Neural cell (in vitro differentiated cells): ENCODE measurements around the gene CXCL14. TPM values are rescaled to one million over a fixed set of nuclear protein-coding genes. Genes with fewer than 3 reads are reported as not detected.

Source experiments
- H2AFZ ChIP-seq: fragments of 200-600, 300-800 bp; sonication (generic), shearing (Covaris generic); 2 replicates; pipeline ENCODE4 v1.6.0; 2014; ENCODE audit warnings: low read depth, mild to moderate bottlenecking, antibody characterized with exemption, low read length, moderate library complexity
- H3F3A ChIP-seq: fragments of 200-600 bp; shearing (Covaris generic); 2 replicates; pipeline ENCODE4 v1.6.1; 2016; ENCODE audit warnings: mild to moderate bottlenecking, moderate library complexity, mixed read lengths, antibody characterized with exemption, low read length; ENCODE audit not compliant: insufficient read depth, poor library complexity, severe bottlenecking
- H3K27ac ChIP-seq: fragments of 200-600, 300-800 bp; sonication (generic), shearing (Covaris generic); 2 replicates; pipeline ENCODE4 v1.5.1; 2014; ENCODE audit warnings: mild to moderate bottlenecking, low read length, moderate library complexity
- H3K27me3 ChIP-seq: fragments of 300-800, 200-600 bp; sonication (generic), shearing (Covaris generic); 2 replicates; pipeline ENCODE4 v1.6.0; 2014; ENCODE audit warnings: mild to moderate bottlenecking, low read depth, low read length, moderate library complexity; ENCODE audit not compliant: insufficient read depth
- H3K36me3 ChIP-seq: fragments of 300-800, 200-600 bp; sonication (generic), shearing (Covaris generic); 2 replicates; pipeline ENCODE4 v1.5.1; 2014; ENCODE audit warnings: mild to moderate bottlenecking, antibody characterized with exemption, low read length, moderate library complexity; ENCODE audit not compliant: insufficient read depth
- H3K4me2 ChIP-seq: fragments of 300-800, 200-600 bp; sonication (generic), shearing (Covaris generic); 2 replicates; pipeline ENCODE4 v1.6.0; 2014; ENCODE audit warnings: mild to moderate bottlenecking, low read length
- H3K4me3 ChIP-seq: fragments of 300-800, 200-600 bp; sonication (generic), shearing (Covaris generic); 2 replicates; pipeline ENCODE4 v1.5.1; 2014; ENCODE audit warnings: mild to moderate bottlenecking, low read length, moderate library complexity
- H3K79me2 ChIP-seq: fragments of 200-600 bp; shearing (Covaris generic); replicated peaks from 2 replicates; pipeline ENCODE4 v1.6.0; 2014; ENCODE audit warnings: mild to moderate bottlenecking, low read length, moderate library complexity; ENCODE audit not compliant: insufficient read depth
- H3K9ac ChIP-seq: fragments of 300-800, 200-600 bp; sonication (generic), shearing (Covaris generic); 2 replicates; pipeline ENCODE4 v1.6.1; 2016; ENCODE audit warnings: mild to moderate bottlenecking, low read length, mixed read lengths
- H3K9me2 ChIP-seq: fragments of 200-600 bp; shearing (Covaris generic); 2 replicates; pipeline ENCODE4 v1.6.1; 2016; ENCODE audit warnings: mild to moderate bottlenecking, low read length, mixed read lengths; ENCODE audit not compliant: insufficient read depth
- H3K9me3 ChIP-seq: fragments of 200-600, 300-800 bp; sonication (generic), shearing (Covaris generic); 2 replicates; pipeline ENCODE4 v1.6.1; 2016; ENCODE audit warnings: mild to moderate bottlenecking, mixed run types, low read length, moderate library complexity, mixed read lengths
- H4K20me1 ChIP-seq: fragments of 200-600 bp; shearing (Covaris generic); 2 replicates; pipeline ENCODE4 v1.6.1; 2016; ENCODE audit warnings: mild to moderate bottlenecking, mixed run types; ENCODE audit not compliant: insufficient read depth
- CTCF ChIP-seq: fragments of 450-650 bp; IDR thresholded peaks from 2 replicates; pipeline ENCODE4 v1.5.1; 2014; ENCODE audit warnings: antibody characterized with exemption, mild to moderate bottlenecking, moderate library complexity; ENCODE audit not compliant: poor library complexity, severe bottlenecking
- EP300 ChIP-seq: fragments of 450-650 bp; conservative IDR thresholded peaks from 2 replicates; pipeline ENCODE4 v1.6.1; 2014; ENCODE audit warnings: antibody characterized with exemption, mild to moderate bottlenecking, moderate library complexity; ENCODE audit not compliant: poor library complexity, severe bottlenecking
- EZH2 ChIP-seq: fragments of 200-600, 300-800 bp; shearing (Covaris generic), sonication (generic); IDR thresholded peaks from 2 replicates; pipeline ENCODE4 v1.6.1; 2014; ENCODE audit warnings: antibody characterized with exemption, low read length, borderline replicate concordance, mild to moderate bottlenecking; ENCODE audit not compliant: insufficient read depth, poor library complexity, severe bottlenecking
- MXI1 ChIP-seq: fragments of 450-650 bp; conservative IDR thresholded peaks from 2 replicates; pipeline ENCODE4 v1.6.1; 2014; ENCODE audit warnings: antibody characterized with exemption, mild to moderate bottlenecking; ENCODE audit not compliant: poor library complexity, severe bottlenecking
- POLR2AphosphoS5 ChIP-seq: IDR thresholded peaks from 2 replicates; pipeline ENCODE4 v1.6.1; 2012
- RAD21 ChIP-seq: fragments of 450-650 bp; conservative IDR thresholded peaks from 2 replicates; pipeline ENCODE4 v1.6.1; 2014; ENCODE audit warnings: antibody characterized with exemption, mild to moderate bottlenecking, moderate library complexity
- REST ChIP-seq: IDR thresholded peaks from 2 replicates; pipeline ENCODE4 v1.6.1; 2012; ENCODE audit warnings: borderline replicate concordance
- SMC3 ChIP-seq: fragments of 450-650 bp; conservative IDR thresholded peaks from 2 replicates; pipeline ENCODE4 v1.6.1; 2014; ENCODE audit warnings: antibody characterized with exemption, mild to moderate bottlenecking, moderate library complexity; ENCODE audit not compliant: poor library complexity
- TAF1 ChIP-seq: IDR thresholded peaks from 2 replicates; pipeline ENCODE4 v1.6.1; 2012; ENCODE audit warnings: low read depth
- polyA plus RNA-seq: library from polyadenylated mRNA; depleted of rRNA; stranded (reverse); fragments of >200 nt; gene quantifications from 2 replicates; pipeline ENCODE4 v1.2.3, GENCODE V29; 2014

CXCL14 gene
- polyA plus RNA-seq, 1 donor from 2014 or later, result not detected

DNA sequence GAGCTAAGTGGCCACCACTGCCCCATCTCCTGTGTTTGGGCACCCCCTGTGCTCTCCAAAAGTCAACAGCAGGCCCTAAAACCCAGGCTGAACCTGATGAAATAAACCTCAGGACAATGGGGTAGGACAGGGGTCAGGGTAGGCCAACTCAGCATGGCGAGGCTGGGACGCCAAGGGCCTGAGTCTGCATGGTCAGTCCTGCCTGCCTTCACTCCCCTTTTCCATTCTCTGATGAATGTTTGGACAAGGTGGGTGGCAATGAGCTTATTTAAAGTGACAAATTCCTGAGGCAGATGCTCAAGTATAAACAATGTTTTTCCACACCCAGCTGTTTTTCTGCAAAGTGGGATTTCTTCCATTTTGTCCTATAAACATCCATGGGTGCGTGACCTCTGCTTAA lies 47.2 kb upstream of the CXCL14 start:
- H3K79me2 ChIP-seq, result no peaks in the 10 kb centered on the region
- H3K4me2 ChIP-seq, result no peak overlapping the region
- no peaks in the 10 kb centered on the region for H3K9me2 ChIP-seq
- no peaks in the 10 kb centered on the region for H3K9me3 ChIP-seq
- TF ChIP-seq RAD21 (no peak), POLR2AphosphoS5 (no peak), EP300 (no peak), REST (no peak), TAF1 (no peak), SMC3 (no peak), MXI1 (no peak), EZH2 (no peak), CTCF (no peak)
- H3K27me3 ChIP-seq, result no peaks in the 10 kb centered on the region
- H4K20me1 ChIP-seq, result no peaks in the 10 kb centered on the region
- H3K4me3 ChIP-seq, result no peak overlapping the region
- no peaks in the 10 kb centered on the region for H3F3A ChIP-seq
- H3K9ac ChIP-seq, result no peak overlapping the region
- no peak overlapping the region for H2AFZ ChIP-seq
- H3K36me3 ChIP-seq, result no peaks in the 10 kb centered on the region
- no peak overlapping the region for H3K27ac ChIP-seq

DNA sequence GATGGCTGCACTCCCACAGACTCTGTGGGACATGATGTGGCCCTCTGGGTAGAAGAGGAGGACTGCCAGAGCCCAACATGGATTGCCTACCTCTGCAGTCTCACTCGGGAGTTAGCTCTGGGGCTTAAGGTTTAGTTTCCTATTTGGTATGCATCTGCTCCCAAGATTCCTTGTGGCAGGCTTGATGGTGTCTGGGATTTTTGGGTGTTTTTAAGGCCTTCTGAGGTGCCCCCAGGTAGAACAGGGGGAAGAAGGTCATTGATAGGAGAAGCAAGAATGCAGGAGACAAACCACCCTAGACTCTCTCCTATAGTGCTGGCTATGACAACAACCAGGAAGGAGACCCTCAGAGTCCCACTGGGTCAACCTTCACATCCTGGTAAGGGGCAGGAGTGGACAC lies 46.7 kb upstream of the CXCL14 start:
- Histone ChIP-seq H3K27ac (no peak overlapping the region), H3K79me2 (no peaks in the 10 kb centered on the region), H3K4me2 (no peak overlapping the region), H3K4me3 (no peak overlapping the region), H4K20me1 (no peaks in the 10 kb centered on the region), H3K36me3 (no peaks in the 10 kb centered on the region), H3K27me3 (no peaks in the 10 kb centered on the region), H3K9me3 (no peaks in the 10 kb centered on the region), H3F3A (no peaks in the 10 kb centered on the region), H3K9me2 (no peaks in the 10 kb centered on the region), H3K9ac (no peak overlapping the region), H2AFZ (no peak overlapping the region)
- TF ChIP-seq RAD21, result no peak
- no peak for TF ChIP-seq TAF1
- TF ChIP-seq EP300, result no peak
- no peak for TF ChIP-seq REST
- TF ChIP-seq EZH2, result no peak
- TF ChIP-seq MXI1, result no peak
- TF ChIP-seq SMC3, result no peak
- no peak for TF ChIP-seq POLR2AphosphoS5
- no peak for TF ChIP-seq CTCF
